ENCODE results near the gene FGF22.
"Not testable (repeated sequence)": the region's sequence is repeated elsewhere in the genome, so short reads cannot be mapped to it uniquely, and the experiment has no call there.

FGF22 gene

DNA sequence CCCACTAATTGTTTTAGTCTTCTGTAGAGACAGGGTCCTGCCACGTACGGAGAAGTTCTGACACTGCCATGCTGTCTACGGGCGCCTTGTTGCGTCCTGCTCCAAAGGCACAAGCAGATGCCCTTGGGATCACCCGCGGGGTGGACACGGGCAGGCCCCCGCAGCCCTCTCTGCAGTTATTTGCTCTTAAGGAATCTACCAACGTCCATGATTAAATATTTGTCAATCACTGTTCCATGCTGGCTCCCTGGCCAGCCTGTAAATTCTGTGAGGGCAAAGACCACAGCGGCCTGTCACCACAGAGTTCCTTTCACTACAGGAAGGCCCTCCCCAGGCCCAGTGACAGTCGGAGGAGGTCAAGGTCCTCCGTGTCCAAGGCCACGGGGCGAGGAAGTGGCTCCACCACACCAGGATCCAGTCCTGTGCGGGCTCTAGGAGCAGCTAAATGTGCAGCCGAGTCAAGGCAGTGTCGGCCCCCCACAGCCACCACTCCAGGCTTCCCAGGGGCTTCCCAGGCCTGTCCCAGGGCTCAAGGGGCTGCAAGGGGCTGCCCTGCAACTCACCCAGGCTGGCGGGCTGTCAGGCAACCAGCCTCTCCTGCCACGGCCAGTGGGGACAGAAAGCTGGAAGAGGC is 21.2 kb downstream of the FGF22 start:
- no peak for DNase-seq (ENCODE audit: low spot score)

DNA sequence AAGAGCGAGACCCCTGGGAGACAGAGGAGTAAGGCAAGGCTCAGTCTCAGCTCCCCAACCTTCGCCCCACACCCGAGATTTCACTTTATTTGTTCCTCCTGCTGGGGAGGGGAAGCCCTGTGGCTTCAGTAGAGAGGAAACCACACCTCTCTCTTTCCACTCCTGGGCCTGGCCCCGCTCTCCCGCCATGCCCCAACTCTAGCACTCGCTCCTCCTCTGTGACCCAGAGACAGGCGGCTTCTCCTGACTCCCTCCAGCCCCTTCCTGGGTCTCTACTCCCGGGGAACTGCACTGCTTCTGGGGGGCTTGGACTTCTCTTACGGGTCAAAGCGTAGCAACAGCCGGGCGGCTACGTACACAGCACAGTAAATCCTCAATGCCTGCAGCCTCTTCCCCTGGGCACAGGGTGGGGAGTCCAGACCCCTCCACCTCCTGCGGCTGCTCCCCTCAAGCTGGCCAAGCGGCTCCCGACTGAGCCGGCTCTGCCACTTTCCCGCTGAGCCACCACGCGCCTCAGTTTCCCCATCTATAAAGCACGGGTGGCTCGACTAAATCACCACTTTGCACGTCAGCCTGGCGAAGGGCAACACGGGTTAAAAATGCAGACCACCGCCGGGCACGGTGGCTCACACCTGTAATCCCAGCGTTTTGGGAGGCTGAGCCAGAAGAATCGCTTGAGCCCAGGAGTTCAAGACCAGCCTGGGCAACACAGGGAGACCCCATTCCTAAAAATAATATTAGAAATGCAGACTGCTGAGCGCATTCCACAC is 21.9 kb downstream of the FGF22 start:
- peak; percentile 73 for DNase-seq (ENCODE audit: low spot score)

GRCh38 chr19:662207-662961 is 22.7 kb downstream of the FGF22 start:
- DNase-seq (ENCODE audit: low spot score), result peak; percentile 71

DNA sequence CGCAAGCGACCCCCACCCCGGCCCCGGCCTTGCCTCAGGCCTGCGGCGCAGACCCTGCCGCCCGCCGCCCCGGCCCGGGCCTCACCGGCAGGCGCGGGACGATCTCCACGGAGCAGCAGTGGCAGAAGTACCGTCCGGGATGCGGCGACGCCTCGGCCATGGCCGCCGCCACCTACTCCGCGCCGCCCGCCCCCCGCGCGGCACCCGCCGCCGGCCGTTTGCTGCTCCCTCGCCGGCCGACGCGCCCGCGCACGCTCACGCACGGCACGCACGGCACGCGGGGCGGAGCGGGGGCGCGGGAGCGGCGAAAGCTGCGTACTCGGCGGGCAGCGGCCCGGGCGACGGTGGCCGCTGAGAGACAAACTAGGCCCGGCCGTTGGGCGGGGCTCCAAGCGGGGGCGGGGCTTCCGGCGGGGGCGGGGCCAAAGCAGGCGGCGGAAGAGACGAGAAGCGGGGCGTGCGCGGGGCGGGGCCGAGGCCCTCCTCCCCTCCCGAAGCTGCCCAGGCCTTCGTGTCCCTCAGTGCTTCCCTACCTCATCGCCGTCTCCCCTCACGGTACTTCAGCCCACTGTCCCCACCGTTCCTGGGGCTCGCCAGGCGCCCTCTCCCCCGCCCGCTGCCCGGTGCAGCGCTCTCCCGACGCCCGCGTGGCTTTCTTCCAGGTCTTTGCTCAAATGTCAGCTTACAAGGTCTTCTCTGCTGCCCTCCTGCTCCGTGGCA is 23.4 kb downstream of the FGF22 start, which contains the start of gene RNF126:
Gene RNF126, minus strand, starts transcription at position 253 of the 720 bp plus-strand sequence. Its CDS starts 93 bp downstream, at position 160.
- peak; percentile 95 for DNase-seq (ENCODE audit: low spot score)

- no peak for DNase-seq (ENCODE audit: low spot score)
Measured at GRCh38 chr19:663682-664117, 24.0 kb downstream of the FGF22 start.

DNA sequence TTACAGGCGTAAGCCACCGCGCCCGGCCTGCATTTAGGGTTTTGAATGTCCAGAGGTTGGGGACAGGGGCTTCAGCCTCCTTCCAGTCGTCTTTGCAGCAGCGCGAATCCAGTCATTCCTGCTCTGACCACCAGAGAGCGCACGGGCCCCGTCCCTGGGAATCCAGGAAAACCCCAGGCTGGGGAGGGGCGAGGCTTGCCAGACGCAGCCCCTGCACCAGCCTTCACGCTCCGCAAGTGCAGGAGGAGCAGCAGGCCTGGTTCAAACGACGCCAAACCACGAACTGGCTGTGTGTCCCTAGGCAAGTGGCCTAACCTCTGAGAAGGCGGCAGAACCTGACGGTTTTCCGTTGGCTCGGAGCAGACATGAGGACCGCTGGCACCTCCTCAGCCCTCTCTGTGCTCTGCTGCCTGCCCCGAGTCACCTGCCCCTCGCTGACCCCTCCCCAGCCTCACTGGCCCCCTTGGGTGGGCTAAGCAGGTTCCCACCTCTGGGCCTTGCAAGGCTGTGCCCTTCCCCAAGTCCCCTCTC is 25.3 kb downstream of the FGF22 start:
- peak; percentile 86 for DNase-seq (ENCODE audit: low spot score)

DNA sequence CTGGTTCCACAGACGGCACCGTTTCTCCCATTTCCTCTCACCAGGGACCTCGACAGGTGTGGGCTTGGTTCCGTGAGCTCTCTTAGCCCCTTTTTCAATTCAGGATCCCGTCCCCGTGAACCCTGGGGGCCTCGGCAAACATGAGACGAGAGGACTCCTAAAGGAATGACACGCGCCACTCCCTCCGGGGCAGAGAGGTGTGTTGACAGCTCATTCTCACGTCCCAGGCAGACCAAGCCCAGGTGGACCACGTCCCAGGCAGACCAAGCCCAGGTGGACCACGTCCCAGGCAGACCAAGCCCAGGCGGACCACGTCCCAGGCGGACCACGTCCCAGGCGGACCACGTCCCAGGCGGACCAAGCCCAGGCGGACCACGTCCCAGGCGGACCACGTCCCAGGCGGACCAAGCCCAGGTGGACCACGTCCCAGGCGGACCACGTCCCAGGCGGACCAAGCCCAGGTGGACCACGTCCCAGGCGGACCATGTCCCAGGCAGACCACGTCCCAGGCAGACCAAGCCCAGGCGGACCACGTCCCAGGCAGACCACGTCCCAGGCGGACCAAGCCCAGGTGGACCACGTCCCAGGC is 27.4 kb downstream of the FGF22 start:
- not testable (repeated sequence) for DNase-seq (ENCODE audit: low spot score)

DNA sequence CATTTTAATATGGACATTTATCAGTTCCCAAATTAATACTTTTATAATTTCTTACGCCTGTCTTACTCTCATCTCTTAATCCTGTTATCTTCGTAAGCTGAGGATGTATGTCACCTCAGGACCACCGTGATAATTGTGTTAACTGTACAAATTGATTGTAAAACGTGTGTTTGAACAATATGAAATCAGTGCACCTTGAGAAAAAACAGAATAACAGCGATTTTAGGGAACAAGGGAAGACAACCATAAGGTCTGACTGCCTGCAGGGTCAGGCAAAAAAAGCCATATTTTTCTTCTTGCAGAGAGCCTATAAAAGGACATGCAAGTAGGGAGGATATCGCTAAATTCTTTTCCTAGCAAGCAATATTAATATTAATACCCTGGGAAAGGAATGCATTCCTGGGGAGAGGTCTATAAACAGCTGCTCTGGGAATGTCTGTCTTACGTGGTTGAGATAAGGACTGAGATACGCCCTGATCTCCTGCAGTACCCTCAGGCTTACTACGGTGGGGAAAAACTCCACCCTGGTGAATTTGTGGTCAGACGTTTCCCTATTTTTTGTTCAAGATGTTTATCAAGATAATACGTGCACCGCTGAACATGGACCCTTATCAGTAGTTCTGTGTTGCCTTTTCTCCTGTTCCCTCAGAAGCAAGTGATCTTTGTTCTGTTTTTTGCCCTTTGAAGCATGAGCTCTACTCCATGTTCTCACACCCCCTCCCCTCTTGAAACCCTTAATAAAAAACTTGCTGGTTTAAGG is 29.2 kb downstream of the FGF22 start:
- not testable (repeated sequence) for DNase-seq (ENCODE audit: low spot score)

GRCh38 chr19:670609-671075 is 31.0 kb downstream of the FGF22 start:
- no peak for DNase-seq (ENCODE audit: low spot score)

DNA sequence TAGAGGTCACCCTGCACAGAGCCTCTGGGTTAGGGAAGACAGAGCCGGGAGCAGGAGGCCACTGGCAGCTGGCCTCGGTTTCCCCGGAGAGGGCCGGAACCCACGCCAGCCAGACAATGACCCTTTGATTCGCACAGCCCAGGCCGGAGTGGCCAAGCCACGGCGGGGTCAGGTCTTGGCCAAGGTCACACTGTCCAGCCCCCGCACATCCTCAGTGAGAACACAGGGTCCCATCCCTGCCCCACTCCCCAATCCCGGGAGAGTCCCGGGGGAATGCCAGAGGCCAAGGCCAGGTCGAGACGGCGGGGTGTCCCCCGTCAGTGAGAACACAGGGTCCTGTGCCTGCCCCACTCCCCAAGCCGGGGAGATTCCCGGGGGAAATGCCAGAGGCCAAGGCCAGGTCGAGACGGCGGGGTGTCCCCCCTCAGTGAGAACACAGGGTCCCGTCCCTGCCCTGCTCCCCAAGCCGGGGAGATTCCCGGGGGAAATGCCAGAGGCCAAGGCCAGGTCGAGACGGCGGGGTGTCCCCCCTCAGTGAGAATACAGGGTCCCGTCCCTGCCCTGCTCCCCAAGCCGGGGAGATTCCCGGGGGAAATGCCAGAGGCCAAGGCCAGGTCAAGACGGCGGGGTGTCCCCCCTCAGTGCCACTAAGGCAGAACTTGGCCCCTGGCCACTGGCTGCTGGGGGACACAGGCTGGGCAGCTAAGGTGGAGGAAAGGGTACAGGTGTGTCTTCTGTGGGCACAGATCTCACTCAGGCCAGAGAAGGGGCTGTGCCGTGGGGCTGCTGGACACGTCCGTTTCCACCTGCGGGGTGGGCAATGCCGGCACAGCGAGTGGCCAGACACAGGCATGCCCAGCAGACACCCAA is 34.8 kb downstream of the FGF22 start:
- DNase-seq (ENCODE audit: low spot score), result no peak

DNA sequence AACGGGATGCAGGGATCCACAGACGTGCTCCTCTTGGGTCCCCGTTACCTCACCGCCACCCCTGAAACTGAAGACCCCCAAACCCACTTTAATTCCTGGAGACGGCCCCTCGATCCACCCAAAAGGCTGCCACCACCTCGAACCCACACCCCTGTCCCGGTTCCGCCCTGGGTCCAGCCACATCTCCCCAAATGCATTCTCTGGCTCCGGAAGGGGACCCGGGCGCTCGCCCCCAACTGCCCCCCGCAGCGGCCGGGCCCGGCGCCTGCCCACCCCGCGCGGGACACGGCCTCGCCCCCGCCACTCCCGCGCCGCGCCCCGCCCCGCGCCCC is 36.3 kb downstream of the FGF22 start:
- no peak for DNase-seq (ENCODE audit: low spot score)

GRCh38 chr19:676339-677105 is 36.8 kb downstream of the FGF22 start, which contains the start of gene FSTL3:
FSTL3 (plus strand) TSS chr19:676392; CDS start chr19:676424, 32 bp downstream.
- no peak for DNase-seq (ENCODE audit: low spot score)

GRCh38 chr19:677201-677600 is 37.5 kb downstream of the FGF22 start:
- DNase-seq (ENCODE audit: low spot score), result no peak

DNA sequence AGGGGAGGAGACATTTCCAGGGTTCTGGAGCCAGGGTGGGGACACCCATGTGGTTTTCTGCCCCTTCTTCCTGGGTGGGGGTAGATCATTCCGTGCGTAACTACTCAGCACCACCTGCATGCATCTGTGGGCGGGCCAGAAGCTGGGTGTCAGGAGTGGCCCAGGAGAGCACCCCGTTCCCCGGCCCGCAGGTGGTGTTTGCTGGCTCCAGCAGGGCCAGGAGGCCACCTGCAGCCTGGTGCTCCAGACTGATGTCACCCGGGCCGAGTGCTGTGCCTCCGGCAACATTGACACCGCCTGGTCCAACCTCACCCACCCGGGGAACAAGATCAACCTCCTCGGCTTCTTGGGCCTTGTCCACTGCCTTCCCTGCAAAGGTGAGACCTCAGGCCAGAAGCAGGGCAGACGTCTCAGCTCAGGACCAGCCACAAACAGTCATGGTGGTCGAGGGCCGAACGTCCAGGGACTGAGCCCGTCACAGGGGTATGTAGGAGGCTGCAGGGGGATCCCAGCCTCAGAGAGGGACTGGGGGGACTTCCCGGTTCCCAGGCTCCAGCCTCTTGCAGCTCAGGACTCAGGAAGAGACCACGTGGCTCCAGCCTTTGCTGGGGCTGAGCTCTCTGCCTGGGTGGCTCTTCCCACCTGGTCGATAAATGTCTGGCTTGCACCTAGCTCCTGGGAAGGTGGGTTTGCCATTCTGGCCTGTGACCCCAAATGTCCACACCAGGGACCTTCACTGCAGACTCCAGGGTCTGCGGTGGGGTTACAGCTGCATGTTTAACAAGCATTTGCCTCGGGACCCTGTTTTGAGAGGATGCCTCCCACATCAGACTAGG is 38.1 kb downstream of the FGF22 start:
- DNase-seq (ENCODE audit: low spot score), result no peak

GRCh38 chr19:678791-679388 is 39.2 kb downstream of the FGF22 start:
- no peak for DNase-seq (ENCODE audit: low spot score)

- peak; percentile 38 for DNase-seq (ENCODE audit: low spot score)
Measured at GRCh38 chr19:679418-680286, 40.0 kb downstream of the FGF22 start.
